ENCODE data around the gene BHLHE41.

- TF ChIP-seq KLF16 (IDR thresholded peaks at IDR 0.05) (no peak), ZNF507 (tag; conservative IDR thresholded peaks at IDR 0.05) (no peak)
Observed at GRCh38 chr12:26130728-26131127, 5.9 kb upstream of the BHLHE41 start.

Measured in K562 (cell line).